Right lung (tissue), 5 donors: Measurements from ENCODE around the gene DBF4B. TPM values are rescaled to one million over a fixed set of nuclear protein-coding genes. Genes with fewer than 3 reads are reported as not detected.

ENCODE experiments used
- DNase-seq, 2 donors: peaks; one replicate each; pipeline ENCODE4 v3.0.0-alpha.2; 2013
- polyA plus RNA-seq, 5 donors: library from polyadenylated mRNA; unstranded; fragments of 120-200 nt; gene quantifications; one replicate each; pipeline versions ENCODE4 v1.2.1 to v1.2.3, GENCODE V29; 2013; ENCODE audit warnings: inconsistent platforms in 1 of 5, low replicate concordance in 1 of 5; ENCODE audit not compliant: insufficient read length in 5 of 5, insufficient read depth in 1 of 5

Gene DBF4B
- polyA plus RNA-seq, 5 donors: 13.1 to 20.1 (median 15.6) TPM

DNA sequence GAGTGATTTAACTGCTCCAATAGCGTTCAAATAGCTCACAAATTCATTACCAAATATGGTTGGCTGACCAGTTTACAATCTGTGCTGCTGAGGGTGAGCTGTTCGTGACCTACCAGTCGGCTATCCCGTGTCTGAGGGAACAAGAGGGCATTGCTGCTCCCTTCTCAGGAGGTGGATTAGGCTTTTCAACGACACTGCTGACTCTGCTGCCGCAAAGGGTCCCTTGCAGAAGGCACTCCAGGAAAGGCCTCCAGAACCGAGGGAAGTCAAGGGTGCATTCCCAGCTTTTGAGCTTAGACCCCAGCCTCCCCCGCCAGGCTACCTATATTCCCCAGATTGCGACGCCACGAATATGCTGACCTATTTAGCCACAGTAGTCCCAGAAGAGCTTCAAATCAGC is 89.3 kb downstream of the DBF4B start:
- DNase-seq: no peak

DNA sequence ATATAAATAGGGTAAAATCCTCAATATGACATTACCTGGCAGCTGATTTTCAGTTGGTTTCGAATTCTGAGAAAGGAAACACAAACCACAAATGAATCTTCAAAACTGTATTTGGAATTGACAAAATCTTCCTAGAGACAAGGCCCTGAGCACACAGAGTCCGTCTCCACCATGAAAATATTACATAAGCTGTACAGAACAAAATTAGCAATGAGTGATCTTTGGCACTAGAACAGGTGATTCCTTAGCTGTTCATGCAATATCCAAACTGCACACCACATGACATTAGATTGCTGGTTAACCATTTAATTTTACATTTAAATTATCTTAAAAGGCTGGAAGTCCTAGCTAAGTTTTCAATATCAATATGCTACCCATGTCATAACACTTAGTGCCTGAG is 89.9 kb downstream of the DBF4B start:
- DNase-seq: no peak

Other genes with a start within 250 kb of the DBF4B start
- 10 to 100 TPM; 38.5 to 54.9 (median 50.4) TPM for gene GPATCH8, start 205.3 kb upstream of the DBF4B start, polyA plus RNA-seq
- gene FZD2, start 151.2 kb upstream of the DBF4B start, polyA plus RNA-seq: 10 to 100 TPM; 21.6 to 34.5 (median 28.7) TPM
- 1 to 10 TPM in 4 of 5 donors, under 1 TPM in 1; 0.82 to 1.9 (median 1.2) TPM for gene MEIOC, start 52.2 kb upstream of the DBF4B start, polyA plus RNA-seq
- 10 to 100 TPM; 25.2 to 35.7 (median 31.7) TPM for gene CCDC43, start 18.9 kb upstream of the DBF4B start, polyA plus RNA-seq
- 1 to 10 TPM; 1.5 to 3.4 (median 2.8) TPM for gene ADAM11, start 50.3 kb downstream of the DBF4B start, polyA plus RNA-seq
- 10 to 100 TPM; 36.5 to 45.7 (median 39.9) TPM for gene GJC1, start 121.6 kb downstream of the DBF4B start, polyA plus RNA-seq
- gene HIGD1B, start 139.2 kb downstream of the DBF4B start, polyA plus RNA-seq: 10 to 100 TPM; 13.0 to 21.7 (median 17.7) TPM
- gene EFTUD2, start 190.8 kb downstream of the DBF4B start, polyA plus RNA-seq: 10 to 100 TPM; 77.7 to 95.7 (median 92.8) TPM
- under 1 TPM; 0.19 to 0.95 (median 0.58) TPM for gene GFAP, start 206.8 kb downstream of the DBF4B start, polyA plus RNA-seq
- gene KIF18B, start 239.1 kb downstream of the DBF4B start, polyA plus RNA-seq: 10 to 100 TPM; 10.8 to 22.9 (median 14.5) TPM